D721Med (cell line): Measurements from ENCODE around the gene UGT2B17.
A peak's percentile ranks its signal among the peaks of the same experiment; 100 is the strongest.

Experiments used
- DNase-seq: peaks from one replicate; pipeline ENCODE4 v3.0.0; 2011; ENCODE audit warnings: low spot score; ENCODE audit not compliant: insufficient read length
- FAIRE-seq: peaks from 2 replicates; lab custom pipeline; 2011; peaks lifted over from hg19 to GRCh38; lab: Jason Lieb, UNC
- CTCF ChIP-seq: IDR thresholded peaks from 2 replicates; pipeline ENCODE4 v1.5.1; 2012; ENCODE audit warnings: mild to moderate bottlenecking, control low read depth; ENCODE audit not compliant: insufficient read depth; ENCODE audit errors: missing control alignments

UGT2B17 gene

GRCh38 chr4:68499021-68499420, 77.1 kb downstream of the UGT2B17 start:
- TF ChIP-seq CTCF = no peak
- DNase-seq (no peak), FAIRE-seq (peak; percentile 44)

DNA sequence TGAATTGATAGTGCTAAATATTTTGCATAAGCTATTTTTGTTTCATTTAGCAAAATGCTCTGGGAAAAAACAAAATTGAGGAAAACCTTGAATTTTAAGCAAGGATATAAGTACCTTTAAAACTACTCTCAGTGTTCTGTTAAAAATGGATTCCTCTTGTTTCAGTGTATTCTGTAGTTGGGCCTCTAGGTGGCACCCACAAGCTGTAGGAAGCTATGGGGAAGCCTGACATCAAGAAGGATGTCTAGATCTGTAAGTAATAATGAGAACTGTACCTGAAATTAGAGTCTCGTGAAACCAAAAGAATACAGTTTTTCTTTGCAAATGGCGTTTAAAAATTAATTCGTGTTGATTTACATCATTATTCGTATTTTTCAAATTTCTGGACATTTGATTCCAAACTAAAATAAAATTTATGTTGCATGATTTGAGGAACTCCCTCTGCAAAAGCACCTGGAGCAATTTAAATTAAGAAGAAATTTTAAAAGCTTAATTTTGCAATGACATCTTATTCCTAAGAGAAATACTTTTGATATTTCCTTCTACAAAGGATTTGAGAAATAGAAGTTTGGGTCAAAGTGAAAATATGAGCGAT, 77.6 kb downstream of the UGT2B17 start:
- DNase-seq = no peak
- FAIRE-seq = peak; percentile 91
- peak; percentile 93 for TF ChIP-seq CTCF

DNA sequence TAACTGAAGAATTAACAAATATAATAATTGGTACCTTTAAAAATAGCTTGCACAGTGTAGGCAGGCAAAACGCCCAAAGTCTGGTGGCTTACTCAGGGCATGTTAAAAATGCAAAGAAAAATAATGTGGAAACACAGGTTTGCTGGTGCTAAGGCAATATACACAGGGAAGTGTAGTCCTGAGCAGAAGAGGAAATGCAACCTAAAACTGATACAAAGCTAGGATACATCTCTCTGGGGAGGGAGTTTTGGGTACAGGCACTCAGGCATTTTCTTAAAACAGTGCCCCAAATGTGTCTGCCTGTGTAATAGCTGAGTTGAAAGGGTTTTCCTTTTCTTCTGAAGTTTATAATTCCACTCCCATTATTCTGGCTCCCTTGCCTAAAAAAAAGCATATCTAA, 81.4 kb downstream of the UGT2B17 start:
- no peak for FAIRE-seq

GRCh38 chr4:68490826-68491457, 85.2 kb downstream of the UGT2B17 start:
- no peak for FAIRE-seq

More for the DNA sequence above, 81.4 kb downstream of the UGT2B17 start:
- TF ChIP-seq CTCF = no peak
- DNase-seq = no peak

DNA sequence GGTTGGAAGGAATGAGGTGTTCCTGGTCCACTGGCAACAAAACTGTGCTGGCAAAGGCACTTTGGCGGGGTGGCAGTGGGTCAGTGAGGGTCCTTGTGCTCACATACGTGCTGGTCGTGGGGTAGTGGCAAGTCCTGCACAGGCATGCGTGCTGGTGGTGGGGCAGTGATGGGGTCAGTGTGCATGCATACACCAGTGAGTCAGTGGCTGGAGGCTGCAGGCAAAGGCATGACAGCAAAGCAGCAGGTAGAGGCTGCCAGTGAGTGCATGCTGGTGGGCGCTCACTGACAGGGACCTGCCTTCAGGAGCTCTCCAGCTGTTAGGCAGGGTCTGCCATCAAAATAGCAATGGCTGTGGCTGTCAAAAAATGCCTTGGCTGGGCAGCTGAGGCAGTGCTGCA, 86.8 kb downstream of the UGT2B17 start:
- TF ChIP-seq CTCF = no peak
- DNase-seq = no peak
- no peak for FAIRE-seq

More at GRCh38 chr4:68490826-68491457, 85.2 kb downstream of the UGT2B17 start:
- DNase-seq = no peak
- TF ChIP-seq CTCF = no peak
